ENCODE data around the gene ARID2. TPM values are rescaled to one million over a fixed set of nuclear protein-coding genes. Genes with fewer than 3 reads are reported as not detected.

Gene ARID2, protein sequence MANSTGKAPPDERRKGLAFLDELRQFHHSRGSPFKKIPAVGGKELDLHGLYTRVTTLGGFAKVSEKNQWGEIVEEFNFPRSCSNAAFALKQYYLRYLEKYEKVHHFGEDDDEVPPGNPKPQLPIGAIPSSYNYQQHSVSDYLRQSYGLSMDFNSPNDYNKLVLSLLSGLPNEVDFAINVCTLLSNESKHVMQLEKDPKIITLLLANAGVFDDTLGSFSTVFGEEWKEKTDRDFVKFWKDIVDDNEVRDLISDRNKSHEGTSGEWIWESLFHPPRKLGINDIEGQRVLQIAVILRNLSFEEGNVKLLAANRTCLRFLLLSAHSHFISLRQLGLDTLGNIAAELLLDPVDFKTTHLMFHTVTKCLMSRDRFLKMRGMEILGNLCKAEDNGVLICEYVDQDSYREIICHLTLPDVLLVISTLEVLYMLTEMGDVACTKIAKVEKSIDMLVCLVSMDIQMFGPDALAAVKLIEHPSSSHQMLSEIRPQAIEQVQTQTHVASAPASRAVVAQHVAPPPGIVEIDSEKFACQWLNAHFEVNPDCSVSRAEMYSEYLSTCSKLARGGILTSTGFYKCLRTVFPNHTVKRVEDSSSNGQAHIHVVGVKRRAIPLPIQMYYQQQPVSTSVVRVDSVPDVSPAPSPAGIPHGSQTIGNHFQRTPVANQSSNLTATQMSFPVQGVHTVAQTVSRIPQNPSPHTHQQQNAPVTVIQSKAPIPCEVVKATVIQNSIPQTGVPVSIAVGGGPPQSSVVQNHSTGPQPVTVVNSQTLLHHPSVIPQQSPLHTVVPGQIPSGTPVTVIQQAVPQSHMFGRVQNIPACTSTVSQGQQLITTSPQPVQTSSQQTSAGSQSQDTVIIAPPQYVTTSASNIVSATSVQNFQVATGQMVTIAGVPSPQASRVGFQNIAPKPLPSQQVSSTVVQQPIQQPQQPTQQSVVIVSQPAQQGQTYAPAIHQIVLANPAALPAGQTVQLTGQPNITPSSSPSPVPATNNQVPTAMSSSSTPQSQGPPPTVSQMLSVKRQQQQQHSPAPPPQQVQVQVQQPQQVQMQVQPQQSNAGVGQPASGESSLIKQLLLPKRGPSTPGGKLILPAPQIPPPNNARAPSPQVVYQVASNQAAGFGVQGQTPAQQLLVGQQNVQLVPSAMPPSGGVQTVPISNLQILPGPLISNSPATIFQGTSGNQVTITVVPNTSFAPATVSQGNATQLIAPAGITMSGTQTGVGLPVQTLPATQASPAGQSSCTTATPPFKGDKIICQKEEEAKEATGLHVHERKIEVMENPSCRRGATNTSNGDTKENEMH (N-terminal part only)
- total RNA-seq, result 12.4 and 16.6 TPM in 2 replicates

GRCh38 chr12:45729233-45730083 lies at the start of gene ARID2:
Gene ARID2, plus strand, starts transcription at chr12:45729706. Its CDS starts 131 bp downstream, at chr12:45729837.
- no peak for DNase-seq (ENCODE audit: low read depth, low spot score)

- DNase-seq (ENCODE audit: low read depth, low spot score), result no peak
Measured at GRCh38 chr12:45680362-45680761, 49.1 kb upstream of the ARID2 start.

- no peak for DNase-seq (ENCODE audit: low read depth, low spot score)
Measured at GRCh38 chr12:45681465-45681864, 48.0 kb upstream of the ARID2 start.

DNA sequence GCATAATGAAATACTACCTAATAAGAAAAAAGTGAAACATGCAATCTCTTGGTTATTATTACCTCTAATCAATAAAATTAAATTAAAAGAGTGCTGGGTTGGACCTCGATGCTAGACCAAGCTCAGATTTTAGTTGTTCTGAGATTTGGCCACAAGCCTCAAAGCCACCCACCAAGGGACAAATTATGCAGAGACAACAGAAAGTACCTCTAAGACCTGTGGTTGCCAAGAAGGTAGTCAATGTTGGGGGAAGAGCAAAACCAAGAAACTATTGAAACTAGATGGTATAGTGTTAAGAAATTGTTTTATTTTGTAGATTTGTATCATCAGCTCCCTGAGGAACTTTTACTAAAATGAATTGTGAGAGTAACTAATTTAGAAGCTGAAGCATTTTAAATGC lies 43.8 kb upstream of the ARID2 start:
- DNase-seq (ENCODE audit: low read depth, low spot score), result no peak

- no peak for DNase-seq (ENCODE audit: low read depth, low spot score)
Measured at GRCh38 chr12:45687081-45688015, 42.2 kb upstream of the ARID2 start.

DNA sequence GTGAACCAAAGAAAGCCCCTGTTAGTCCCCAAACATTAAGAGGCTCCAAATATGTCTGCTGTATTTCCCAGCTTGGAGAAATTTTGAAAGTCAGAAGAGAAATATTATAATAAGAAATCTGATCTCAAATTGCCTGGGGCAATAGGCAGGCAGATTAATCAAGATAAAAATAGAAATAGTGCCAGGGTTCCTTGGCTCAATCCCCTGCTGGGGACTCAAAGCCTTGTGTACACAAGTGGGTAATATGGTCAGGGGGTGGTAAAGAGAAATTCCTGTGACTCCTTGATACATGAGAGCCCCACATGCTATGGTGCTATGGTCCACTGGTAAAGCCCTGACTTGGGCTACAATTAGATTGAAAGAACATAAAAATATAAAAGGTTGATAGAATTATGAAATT lies 41.3 kb upstream of the ARID2 start:
- no peak for DNase-seq (ENCODE audit: low read depth, low spot score)

GRCh38 chr12:45695035-45695434 lies 34.5 kb upstream of the ARID2 start:
- DNase-seq (ENCODE audit: low read depth, low spot score), result no peak

GRCh38 chr12:45695606-45696005 lies 33.9 kb upstream of the ARID2 start:
- no peak for DNase-seq (ENCODE audit: low read depth, low spot score)

DNA sequence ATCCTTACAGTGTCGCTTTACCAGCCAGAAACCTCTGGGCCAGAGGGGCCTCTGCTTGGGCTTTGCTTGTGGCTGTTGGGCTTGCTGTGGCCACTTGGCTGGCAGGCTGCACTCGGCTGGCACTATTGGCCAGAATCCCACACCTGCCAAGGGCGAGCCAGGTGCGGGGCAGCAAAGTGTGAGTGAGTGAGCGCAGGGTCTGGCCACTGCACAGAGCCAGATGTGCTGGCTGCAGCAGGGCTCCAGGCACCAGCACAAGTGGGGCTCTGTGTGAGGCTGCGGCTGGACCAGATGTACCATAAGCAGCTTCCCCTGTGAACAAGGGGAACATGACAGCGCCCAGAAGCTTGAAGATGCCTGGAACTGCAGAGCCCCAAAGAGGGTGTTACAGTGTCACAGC lies 33.5 kb upstream of the ARID2 start:
- no peak for DNase-seq (ENCODE audit: low read depth, low spot score)

- no peak for DNase-seq (ENCODE audit: low read depth, low spot score)
Measured at GRCh38 chr12:45697371-45697770, 32.1 kb upstream of the ARID2 start.

DNA sequence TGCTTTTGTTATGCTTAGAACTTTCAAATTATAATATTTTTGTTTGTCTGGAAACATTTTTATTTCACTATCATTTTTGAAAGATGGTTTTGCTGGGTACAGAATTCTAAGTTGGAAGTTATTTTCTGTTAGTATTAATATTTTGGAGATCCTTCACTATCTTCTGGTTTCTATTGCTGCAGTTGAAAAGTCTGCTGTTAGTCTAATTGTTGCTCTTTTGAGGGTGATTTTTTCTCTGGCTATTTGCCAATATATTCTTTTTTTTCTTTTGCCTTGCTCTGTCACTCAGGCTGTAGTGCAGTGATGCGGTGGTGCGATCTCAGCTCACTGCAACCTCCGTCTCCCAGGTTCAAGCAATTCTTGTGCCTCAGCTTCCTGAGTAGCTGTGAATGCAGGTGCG lies 28.2 kb upstream of the ARID2 start:
- no peak for DNase-seq (ENCODE audit: low read depth, low spot score)

- DNase-seq (ENCODE audit: low read depth, low spot score), result no peak
Measured at GRCh38 chr12:45703942-45704341, 25.6 kb upstream of the ARID2 start.

DNA sequence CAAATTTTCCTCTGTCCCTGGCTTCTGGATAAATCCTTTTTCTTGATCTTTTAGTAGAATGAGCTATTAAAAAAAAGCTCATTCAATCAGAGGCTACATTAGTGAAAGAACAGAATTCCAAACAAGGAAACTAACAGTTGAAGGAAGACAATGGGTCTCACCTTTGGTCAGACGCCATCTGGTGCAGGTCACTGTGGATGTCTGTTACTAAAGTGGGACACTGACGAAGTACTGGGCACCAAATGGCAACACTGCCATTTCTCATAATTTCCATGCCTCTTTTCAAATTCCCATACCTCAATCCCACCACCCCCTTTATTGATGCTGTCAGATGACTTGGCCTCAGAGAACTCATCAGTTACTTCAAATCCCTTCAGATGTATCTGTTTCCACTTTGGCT lies 24.5 kb upstream of the ARID2 start:
- DNase-seq (ENCODE audit: low read depth, low spot score), result no peak

GRCh38 chr12:45705404-45705803 lies 24.1 kb upstream of the ARID2 start:
- no peak for DNase-seq (ENCODE audit: low read depth, low spot score)

DNA sequence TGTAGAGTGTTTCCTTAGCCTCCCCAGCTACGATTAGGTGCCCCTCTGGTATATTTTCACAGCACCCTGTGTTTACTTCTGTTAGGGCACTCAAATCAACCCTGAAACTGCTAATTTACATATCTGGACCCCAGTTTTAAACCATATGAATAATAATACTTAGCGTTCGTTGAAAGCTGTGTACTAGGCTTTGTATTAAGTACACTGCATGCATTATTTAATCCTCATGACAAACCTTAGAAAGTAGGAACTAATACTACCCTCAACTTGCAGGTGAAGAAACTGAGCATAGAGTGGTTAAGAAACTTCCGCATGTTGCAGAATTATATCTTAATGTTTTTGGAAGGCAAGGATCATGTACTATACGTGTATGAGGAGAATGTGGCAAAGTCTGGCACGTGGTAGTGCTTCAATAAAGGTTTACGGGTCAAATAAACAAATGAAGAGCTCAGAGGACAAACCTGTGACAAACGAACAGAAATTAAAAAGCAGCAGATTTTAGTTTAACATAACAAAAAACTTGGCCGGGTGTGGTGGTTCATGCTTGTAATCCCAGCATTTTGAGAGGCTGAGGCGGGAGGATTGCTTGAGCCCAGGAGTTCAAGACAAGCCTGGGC lies 22.2 kb upstream of the ARID2 start:
- no peak for DNase-seq (ENCODE audit: low read depth, low spot score)

- no peak for DNase-seq (ENCODE audit: low read depth, low spot score)
Measured at GRCh38 chr12:45708363-45708762, 21.1 kb upstream of the ARID2 start.

GRCh38 chr12:45708901-45709300 lies 20.6 kb upstream of the ARID2 start:
- DNase-seq (ENCODE audit: low read depth, low spot score), result no peak

GRCh38 chr12:45712319-45712718 lies 17.2 kb upstream of the ARID2 start:
- no peak for DNase-seq (ENCODE audit: low read depth, low spot score)

- no peak for DNase-seq (ENCODE audit: low read depth, low spot score)
Measured at GRCh38 chr12:45713078-45713477, 16.4 kb upstream of the ARID2 start.

All from pulmonary artery endothelial cell (primary cell).